H9 (cell line): ENCODE data around the gene NDOR1. TPM values are rescaled to one million over a fixed set of nuclear protein-coding genes. Genes with fewer than 3 reads are reported as not detected.

Experiments
- DNase-seq: peaks from one replicate; pipeline ENCODE4 v3.0.0-alpha.2; 2017
- H2AFZ ChIP-seq: one replicate; pipeline ENCODE4 v1.6.1; 2013; ENCODE audit warnings: mild to moderate bottlenecking, low read length, control low read depth, moderate library complexity
- H2AK5ac ChIP-seq: 2 replicates; pipeline ENCODE4 v1.6.1; 2013; ENCODE audit warnings: low read length, control low read depth, mixed read lengths; ENCODE audit not compliant: insufficient read length
- H2BK120ac ChIP-seq: one replicate; pipeline ENCODE4 v1.6.1; 2013; ENCODE audit warnings: low read depth, mild to moderate bottlenecking, low read length, control low read depth, inconsistent platforms; ENCODE audit not compliant: poor library complexity, severe bottlenecking
- H2BK12ac ChIP-seq: 2 replicates; pipeline ENCODE4 v1.6.1; 2013; ENCODE audit warnings: low read length, control low read depth, mixed read lengths, low read depth; ENCODE audit not compliant: insufficient read length
- H2BK15ac ChIP-seq: 2 replicates; pipeline ENCODE4 v1.6.1; 2013; ENCODE audit warnings: low read depth, low read length, control low read depth
- H2BK20ac ChIP-seq: one replicate; pipeline ENCODE4 v1.6.1; 2013; ENCODE audit warnings: low read depth, mild to moderate bottlenecking, low read length, control low read depth, inconsistent platforms; ENCODE audit not compliant: poor library complexity, severe bottlenecking
- H2BK5ac ChIP-seq: 2 replicates; pipeline ENCODE4 v1.6.1; 2013; ENCODE audit warnings: low read length, control low read depth, mixed read lengths; ENCODE audit not compliant: insufficient read length
- H3K14ac ChIP-seq: 2 replicates; pipeline ENCODE4 v1.6.1; 2013; ENCODE audit warnings: low read length, control low read depth; ENCODE audit not compliant: insufficient read depth
- H3K18ac ChIP-seq: 2 replicates; pipeline ENCODE4 v1.6.1; 2013; ENCODE audit warnings: low read depth, mild to moderate bottlenecking, mixed read lengths, low read length, control low read depth; ENCODE audit not compliant: insufficient read length
- H3K23ac ChIP-seq: 2 replicates; pipeline ENCODE4 v1.6.1; 2013; ENCODE audit warnings: low read length, control low read depth, mixed read lengths, low read depth; ENCODE audit not compliant: insufficient read length
- H3K23me2 ChIP-seq: 2 replicates; pipeline ENCODE4 v1.6.1; 2013; ENCODE audit warnings: low read depth, mild to moderate bottlenecking, mixed read lengths, low read length, control low read depth; ENCODE audit not compliant: insufficient read length, poor library complexity, severe bottlenecking
- H3K27ac ChIP-seq: 2 replicates; pipeline ENCODE4 v1.5.1; 2013; ENCODE audit warnings: low read length, control low read depth, mixed read lengths, low read depth; ENCODE audit not compliant: insufficient read length
- H3K27me3 ChIP-seq: 2 replicates; pipeline ENCODE4 v1.6.1; 2013; ENCODE audit warnings: low read length, control low read depth, inconsistent platforms; ENCODE audit not compliant: insufficient read depth
- H3K4ac ChIP-seq: 2 replicates; pipeline ENCODE4 v1.6.1; 2013; ENCODE audit warnings: low read depth, mild to moderate bottlenecking, control low read depth, inconsistent platforms, low read length, moderate library complexity
- H3K4me1 ChIP-seq: 2 replicates; pipeline ENCODE4 v1.6.1; 2013; ENCODE audit warnings: low read length, control low read depth, inconsistent platforms; ENCODE audit not compliant: insufficient read depth
- H3K4me2 ChIP-seq: 2 replicates; pipeline ENCODE4 v1.6.1; 2013; ENCODE audit warnings: low read length, control low read depth, mixed read lengths; ENCODE audit not compliant: insufficient read length, insufficient read depth
- H3K56ac ChIP-seq: 2 replicates; pipeline ENCODE4 v1.6.1; 2013; ENCODE audit warnings: low read depth, mild to moderate bottlenecking, mixed read lengths, low read length, control low read depth; ENCODE audit not compliant: insufficient read length
- H3K79me1 ChIP-seq: 2 replicates; pipeline ENCODE4 v1.6.1; 2013; ENCODE audit warnings: low read depth, mild to moderate bottlenecking, moderate library complexity, low read length, control low read depth, inconsistent platforms; ENCODE audit not compliant: insufficient read depth, poor library complexity, severe bottlenecking
- H3K79me2 ChIP-seq: 2 replicates; pipeline ENCODE4 v1.6.1; 2013; ENCODE audit warnings: low read length, control low read depth, inconsistent platforms; ENCODE audit not compliant: insufficient read depth
- H3K9ac ChIP-seq: 2 replicates; pipeline ENCODE4 v1.6.1; 2013; ENCODE audit warnings: low read length, control low read depth, mixed read lengths; ENCODE audit not compliant: insufficient read length; ENCODE audit errors: extremely low read depth
- H3K9me3 ChIP-seq: one replicate; pipeline ENCODE4 v1.6.1; 2013; ENCODE audit warnings: low read depth, low read length, inconsistent platforms; ENCODE audit not compliant: control insufficient read depth
- H3T11ph ChIP-seq: one replicate; pipeline ENCODE4 v1.6.1; 2013; ENCODE audit warnings: mild to moderate bottlenecking, low read length, control low read depth, inconsistent platforms
- H4K20me1 ChIP-seq: one replicate; pipeline ENCODE4 v1.6.1; 2013; ENCODE audit not compliant: control insufficient read depth, insufficient read length, insufficient read depth
- H4K5ac ChIP-seq: 2 replicates; pipeline ENCODE4 v1.6.1; 2013; ENCODE audit warnings: low read depth, mild to moderate bottlenecking, mixed read lengths, low read length, control low read depth; ENCODE audit not compliant: insufficient read length
- H4K8ac ChIP-seq: replicated peaks from 2 replicates; pipeline ENCODE4 v1.6.1; 2013; ENCODE audit warnings: low read length, control low read depth, mixed read lengths, low read depth; ENCODE audit not compliant: insufficient read length
- H4K91ac ChIP-seq: 2 replicates; pipeline ENCODE4 v1.6.1; 2013; ENCODE audit warnings: low read depth, mild to moderate bottlenecking, moderate library complexity, mixed read lengths, low read length, control low read depth; ENCODE audit not compliant: insufficient read length
- H3K27ac Mint-ChIP-seq, 3 experiments: 2 replicates in 2 of 3; 3 replicates in 1 of 3; pipeline ENCODE4 v1.8.0; 2020 to 2021; ENCODE audit warnings: mixed read lengths in 3 of 3, mild to moderate bottlenecking in 1 of 3, moderate library complexity in 1 of 3
- H3K27me3 Mint-ChIP-seq: 2 replicates; pipeline ENCODE4 v1.8.0; 2021; ENCODE audit warnings: low read depth, mild to moderate bottlenecking, moderate library complexity, mixed read lengths
- H3K36me3 Mint-ChIP-seq, 3 experiments: 2 replicates in 2 of 3; 3 replicates in 1 of 3; pipeline ENCODE4 v1.8.0; 2020 to 2021; ENCODE audit warnings: low read depth in 3 of 3, mixed read lengths in 3 of 3; ENCODE audit not compliant: insufficient read depth in 1 of 3
- H3K4me1 Mint-ChIP-seq, 2 experiments: 2 replicates each; pipeline ENCODE4 v1.8.0; 2020; ENCODE audit warnings: mixed read lengths in 2 of 2
- H3K4me3 Mint-ChIP-seq, 2 experiments: 2 replicates in 1 of 2; 3 replicates in 1 of 2; pipeline ENCODE4 v1.8.0; 2020 to 2021; ENCODE audit warnings: mild to moderate bottlenecking in 2 of 2, mixed read lengths in 2 of 2, moderate library complexity in 1 of 2
- H3K9me3 Mint-ChIP-seq, 2 experiments: 2 replicates in 1 of 2; 3 replicates in 1 of 2; pipeline ENCODE4 v1.8.0; 2020; ENCODE audit warnings: mild to moderate bottlenecking in 2 of 2, mixed read lengths in 2 of 2, moderate library complexity in 1 of 2
- CTCF ChIP-seq: fragments of 200-600 bp; sonication (generic); conservative IDR thresholded peaks from 3 replicates; pipeline ENCODE4 v1.8.0; 2021; ENCODE audit warnings: antibody characterized with exemption, mild to moderate bottlenecking
- WGBS: extraction: QIAGEN DNeasy Blood & Tissue Kit; methylation state at CpG from one replicate; pipeline ENCODE4 v1.1.7; 2013; ENCODE audit warnings: missing lambda C conversion rate, low lambda C conversion rate, mixed read lengths; ENCODE audit not compliant: insufficient read length; ENCODE audit errors: extremely low coverage; 5-methylcytosine and 5-hydroxymethylcytosine counted together
- total RNA-seq: library from RNA; stranded (reverse); gene quantifications from 2 replicates; pipeline ENCODE4 v1.2.1, GENCODE V29; 2021

NDOR1 gene
- total RNA-seq, 1 experiment from 2014 or later: 44.1 TPM

DNA sequence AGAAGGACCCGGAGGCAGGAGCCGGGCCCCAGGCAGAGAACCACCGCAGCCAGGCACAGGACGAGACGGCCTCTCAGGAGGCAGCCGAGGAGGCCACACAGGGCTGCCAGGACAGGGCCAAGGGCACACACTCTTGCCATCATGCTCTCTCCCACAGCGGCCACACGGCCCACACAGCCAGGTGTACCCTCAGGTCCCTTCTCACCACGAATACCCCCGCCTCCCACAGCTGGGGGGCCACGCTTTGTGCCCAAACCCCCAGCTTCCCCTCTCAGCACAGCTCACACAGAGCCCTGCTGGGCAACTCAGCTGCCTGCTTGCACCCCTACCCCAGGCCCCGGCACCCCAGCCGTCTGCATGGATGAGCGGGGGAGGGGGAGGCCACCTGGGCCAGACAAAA is 11.7 kb upstream of the NDOR1 start:
- Mint-ChIP-seq H3K27me3 (no peaks in the 10 kb centered on the region), H3K9me3 (no peaks in the 10 kb centered on the region), H3K4me3 (no peak overlapping the region), H3K4me1 (peaks cover 13 to 19% of the 10 kb centered on the region in 2 experiments), H3K36me3 (peaks cover 5 to 15% (median 12%) of the 10 kb centered on the region in 3 experiments; a peak in 5 of 7 replicates), H3K27ac (no peak overlapping the region)
- Histone ChIP-seq H2BK120ac (no peak overlapping the region), H3K9ac (no peak overlapping the region), H3K27me3 (no peaks in the 10 kb centered on the region), H3K4me2 (no peak overlapping the region), H3K56ac (no peak overlapping the region), H3K4me1 (peaks cover 5% of the 10 kb centered on the region; the same call in 1 of the 2 replicates), H2BK15ac (no peak overlapping the region), H3K79me2 (0 out of 2 replicates have a peak, but pooled peaks cover 2% of the 10 kb centered on the region), H2BK12ac (no peak overlapping the region), H3K4ac (no peak overlapping the region), H3K9me3 (no peaks in the 10 kb centered on the region), H3K23ac (no peak overlapping the region), H4K91ac (no peak overlapping the region), H3K23me2 (peaks cover 5% of the 10 kb centered on the region), H2AFZ (no peak overlapping the region), H2BK20ac (no peak overlapping the region), H3K79me1 (no peaks in the 10 kb centered on the region), H3T11ph (no peak overlapping the region), H3K14ac (no peak overlapping the region), H3K18ac (no peak overlapping the region), H3K27ac (no peak overlapping the region), H2AK5ac (no peak overlapping the region), H4K5ac (no peak overlapping the region), H2BK5ac (no peak overlapping the region), H4K8ac (no peak overlapping the region), H4K20me1 (no peaks in the 10 kb centered on the region)
- no peak for TF ChIP-seq CTCF
- DNase-seq: no peak
- no CpG with 5 or more reads among the region's 14 CpGs for WGBS
